Measurements from ENCODE around the gene GMDS.

The GMDS gene

GRCh38 chr6:1617466-1618310, 627.7 kb downstream of the GMDS start:
- DNase-seq, result no peak

GRCh38 chr6:1616701-1617463, 628.5 kb downstream of the GMDS start:
- DNase-seq, result no peak

- no peak for DNase-seq
These were observed 629.5 kb downstream of the GMDS start for GRCh38 chr6:1615853-1616420.

GRCh38 chr6:1615151-1615852, 630.1 kb downstream of the GMDS start:
- DNase-seq, result no peak

- DNase-seq, result no peak
These were observed 630.8 kb downstream of the GMDS start for GRCh38 chr6:1614448-1615150.

- DNase-seq, result peak; percentile 96
These were observed 631.5 kb downstream of the GMDS start for GRCh38 chr6:1613688-1614447.

GRCh38 chr6:1613346-1613687, 632.1 kb downstream of the GMDS start:
- no peak for DNase-seq

- DNase-seq, result peak; percentile 85
These were observed 632.5 kb downstream of the GMDS start for GRCh38 chr6:1612974-1613306.

GRCh38 chr6:1612299-1612973, 633.0 kb downstream of the GMDS start:
- no peak for DNase-seq

- DNase-seq, result peak; percentile 84
These were observed 633.7 kb downstream of the GMDS start for GRCh38 chr6:1611572-1612298.

GRCh38 chr6:1611322-1611571, 634.2 kb downstream of the GMDS start:
- DNase-seq, result peak; percentile 98

- peak; percentile 89 for DNase-seq
These were observed 634.7 kb downstream of the GMDS start for GRCh38 chr6:1610497-1611321.

GRCh38 chr6:1609648-1610496, 635.5 kb downstream of the GMDS start, which contains the start of gene FOXC1:
TSS of gene FOXC1 (plus strand) at chr6:1609915. CDS start at chr6:1610446, 531 bp downstream.
- DNase-seq, result peak; percentile 100

GRCh38 chr6:1609041-1609647, 636.3 kb downstream of the GMDS start:
- peak; percentile 90 for DNase-seq

- no peak for DNase-seq
These were observed 637.0 kb downstream of the GMDS start for GRCh38 chr6:1608222-1609040.

- DNase-seq, result no peak
These were observed 637.7 kb downstream of the GMDS start for GRCh38 chr6:1607516-1608221.

Measured in 8988T (cell line).